GF-D8 (cell line): Measurements from ENCODE around the gene ZNF367.

Experiments used
- DNase-seq: peaks from one replicate; lab custom pipeline; 2025; lab: John Stamatoyannopoulos, UW

ZNF367 gene

DNA sequence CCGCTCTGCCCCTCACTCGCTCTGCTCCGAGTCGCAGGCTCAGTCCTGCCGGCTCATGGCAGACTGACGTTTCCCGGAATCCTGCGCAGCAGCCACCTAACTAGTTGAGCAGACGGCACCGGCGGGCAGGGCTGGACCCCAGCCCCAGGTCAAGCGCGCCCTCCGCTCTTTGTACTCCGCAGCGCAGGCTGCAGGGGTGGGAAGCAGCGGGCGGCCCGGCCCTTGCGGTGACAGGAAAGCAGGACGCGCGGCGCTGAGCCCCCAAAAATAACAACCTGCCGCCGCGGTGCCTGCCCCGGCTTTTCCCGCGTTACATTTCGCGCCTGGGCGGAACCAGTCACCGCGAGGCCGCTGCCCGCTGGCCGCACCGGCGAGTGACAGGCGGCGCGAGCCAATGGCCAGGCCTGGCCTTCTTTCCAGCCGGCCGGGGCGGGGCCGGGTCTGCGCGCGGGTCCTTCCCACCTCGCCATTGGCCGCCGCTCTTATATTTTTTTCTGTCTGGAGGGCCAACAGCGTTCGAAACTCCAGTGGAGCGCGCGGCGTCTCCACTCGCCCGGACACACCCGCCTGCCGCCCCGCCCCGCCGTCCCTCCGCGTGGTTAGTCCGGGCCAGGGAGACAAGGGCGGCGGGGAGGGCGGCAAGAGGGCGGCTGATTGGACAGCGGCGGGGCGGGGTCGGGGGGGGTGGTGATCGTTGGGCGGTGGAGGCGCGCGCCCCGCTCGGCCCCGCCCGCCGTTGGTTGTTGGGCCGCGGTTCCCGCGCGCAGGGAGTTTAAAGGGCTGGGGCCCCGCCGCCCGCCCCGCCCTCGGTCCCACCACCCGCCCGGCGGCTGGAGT is at the start of gene ZNF367:
TSS of gene ZNF367 (minus strand) at position 288 of the 837 bp plus-strand sequence. CDS start 338 bp downstream, outside the sequence.
- peak; percentile 94 for DNase-seq

DNA sequence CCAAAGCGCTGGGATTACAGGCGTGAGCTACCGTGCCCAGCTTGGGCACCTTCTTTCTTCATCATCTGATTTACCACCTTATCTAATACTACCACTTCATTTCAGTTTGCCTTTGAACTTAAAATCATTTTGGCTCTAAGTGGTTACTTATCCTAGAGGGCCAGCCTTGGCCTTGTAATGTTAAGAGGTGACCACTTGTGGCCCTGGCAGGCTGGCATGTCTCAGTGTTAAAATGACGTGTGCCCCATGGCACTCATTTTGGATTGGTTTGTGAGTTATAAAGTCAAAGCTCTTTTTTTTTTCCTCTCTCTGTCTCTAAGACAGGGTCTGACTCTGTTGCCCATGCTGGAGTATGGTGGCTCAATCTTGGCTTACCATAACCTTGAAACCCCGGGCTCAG is 49.6 kb upstream of the ZNF367 start:
- DNase-seq: no peak

DNA sequence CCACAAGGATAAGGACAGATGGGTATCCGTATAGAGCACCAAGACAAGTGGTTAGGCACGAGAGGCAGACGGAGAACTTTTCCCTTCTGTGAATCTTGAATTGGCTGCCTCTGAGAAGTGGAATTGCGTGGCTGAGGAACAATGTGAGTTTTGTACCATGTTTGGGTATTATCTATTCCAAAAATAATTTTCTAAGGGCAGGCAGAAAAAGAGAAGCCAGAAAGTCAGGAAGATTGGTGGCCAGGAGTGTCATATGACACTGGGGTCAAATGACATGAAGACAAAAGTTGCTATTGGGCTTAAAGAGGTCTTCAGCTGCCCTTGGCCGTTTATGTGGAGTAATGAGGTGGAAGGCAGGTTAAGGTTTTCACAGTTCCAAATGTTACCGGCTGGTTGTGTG is 46.3 kb upstream of the ZNF367 start:
- no peak for DNase-seq

GRCh38 chr9:96462541-96462940 is 44.4 kb upstream of the ZNF367 start:
- DNase-seq: no peak

DNA sequence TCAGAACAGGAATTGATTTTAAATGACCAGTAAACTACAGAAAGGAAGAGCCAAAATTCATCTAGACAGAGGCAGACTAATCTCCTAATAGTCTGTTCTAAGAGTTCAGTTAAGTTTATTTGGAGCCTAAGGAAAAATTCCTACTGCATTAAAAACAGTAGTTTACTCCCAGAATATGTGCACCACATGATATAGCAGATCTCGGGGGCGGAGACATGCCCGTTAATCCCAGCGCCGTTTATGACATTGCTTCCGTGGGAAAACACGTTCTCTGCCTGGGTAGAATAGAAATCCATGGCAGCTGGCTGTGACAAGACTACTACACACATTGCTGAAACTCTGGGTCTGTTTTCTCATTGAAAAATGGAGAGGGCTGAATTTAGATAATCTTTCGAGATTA is 43.2 kb upstream of the ZNF367 start:
- no peak for DNase-seq

GRCh38 chr9:96460882-96461281 is 42.7 kb upstream of the ZNF367 start:
- no peak for DNase-seq

- no peak for DNase-seq
Measured at GRCh38 chr9:96460470-96460869, 42.3 kb upstream of the ZNF367 start.

GRCh38 chr9:96459268-96460007 is 41.3 kb upstream of the ZNF367 start:
- no peak for DNase-seq

GRCh38 chr9:96458226-96458625 is 40.1 kb upstream of the ZNF367 start:
- DNase-seq: no peak

GRCh38 chr9:96457266-96457665 is 39.1 kb upstream of the ZNF367 start:
- DNase-seq: no peak

DNA sequence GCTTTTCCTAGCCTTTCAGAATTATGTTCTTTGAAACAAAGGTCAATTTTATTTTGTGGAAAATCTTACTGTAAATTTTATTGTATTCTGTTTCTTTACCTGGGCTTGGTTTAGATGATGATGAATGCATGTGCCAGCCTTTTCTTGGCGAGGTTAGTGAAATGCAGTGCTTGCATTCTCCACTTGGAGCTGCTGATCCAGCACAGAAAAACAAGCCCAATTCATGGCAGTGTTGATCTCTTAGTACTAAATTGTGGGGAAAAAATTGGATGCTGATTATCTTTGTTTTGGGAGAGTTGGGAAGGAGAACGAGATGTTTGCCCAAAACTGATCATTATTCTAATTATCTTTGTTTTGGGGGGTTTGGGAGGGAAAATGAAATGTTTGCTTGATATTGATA is 35.5 kb upstream of the ZNF367 start:
- no peak for DNase-seq

- no peak for DNase-seq
Measured at GRCh38 chr9:96450613-96451528, 32.7 kb upstream of the ZNF367 start.

DNA sequence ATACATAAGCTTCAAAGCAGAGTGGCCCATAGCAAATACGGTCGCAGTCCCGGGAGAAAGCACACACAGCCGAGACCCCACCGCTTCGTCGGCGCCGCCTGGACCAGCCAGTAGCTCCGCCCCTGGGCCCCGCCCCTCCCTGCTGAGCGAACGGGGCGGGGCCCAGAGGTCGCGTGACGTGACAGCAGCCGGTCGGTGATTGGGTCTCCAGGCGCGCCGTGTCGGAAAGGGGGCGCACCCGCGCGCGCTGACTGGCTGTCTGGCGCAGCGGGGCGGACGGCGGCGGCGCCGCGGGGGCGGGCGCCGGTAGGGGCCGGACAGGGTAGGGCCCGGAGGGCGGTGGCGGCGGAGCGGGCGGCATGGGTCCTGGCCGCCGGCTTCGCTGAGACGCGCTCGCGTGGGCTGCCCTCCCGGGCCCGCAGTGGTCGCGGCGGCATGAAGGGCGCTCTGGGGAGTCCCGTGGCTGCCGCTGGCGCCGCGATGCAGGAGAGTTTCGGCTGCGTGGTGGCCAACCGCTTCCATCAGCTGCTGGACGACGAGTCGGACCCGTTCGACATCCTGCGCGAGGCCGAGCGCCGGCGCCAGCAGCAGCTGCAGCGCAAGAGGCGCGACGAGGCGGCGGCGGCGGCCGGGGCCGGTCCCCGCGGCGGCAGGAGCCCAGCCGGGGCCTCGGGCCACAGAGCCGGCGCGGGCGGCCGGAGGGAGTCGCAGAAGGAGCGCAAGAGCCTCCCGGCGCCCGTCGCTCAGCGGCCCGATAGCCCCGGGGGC is 31.9 kb upstream of the ZNF367 start, which contains the start of gene HABP4:
TSS of gene HABP4 (plus strand) at position 325 of the 768 bp plus-strand sequence. CDS start at position 436, 111 bp downstream.
- DNase-seq: peak; percentile 71

DNA sequence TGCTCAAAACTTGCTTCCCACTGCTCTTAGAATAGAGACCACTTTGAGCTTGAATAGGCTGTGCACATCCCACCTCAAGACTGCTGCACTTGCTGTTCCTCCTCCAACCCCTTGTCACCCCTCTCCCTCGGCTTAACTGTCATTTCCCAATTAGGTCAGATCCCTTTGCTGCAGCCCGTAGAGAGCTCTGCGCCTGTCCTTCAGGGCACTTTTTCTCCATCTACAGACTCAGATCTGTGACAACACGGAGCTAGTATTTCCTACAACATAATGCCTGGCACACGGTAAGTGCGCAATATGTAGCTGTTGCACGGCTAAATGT is 31.3 kb upstream of the ZNF367 start:
- no peak for DNase-seq

- DNase-seq: no peak
Measured at GRCh38 chr9:96448546-96449170, 30.5 kb upstream of the ZNF367 start.

DNA sequence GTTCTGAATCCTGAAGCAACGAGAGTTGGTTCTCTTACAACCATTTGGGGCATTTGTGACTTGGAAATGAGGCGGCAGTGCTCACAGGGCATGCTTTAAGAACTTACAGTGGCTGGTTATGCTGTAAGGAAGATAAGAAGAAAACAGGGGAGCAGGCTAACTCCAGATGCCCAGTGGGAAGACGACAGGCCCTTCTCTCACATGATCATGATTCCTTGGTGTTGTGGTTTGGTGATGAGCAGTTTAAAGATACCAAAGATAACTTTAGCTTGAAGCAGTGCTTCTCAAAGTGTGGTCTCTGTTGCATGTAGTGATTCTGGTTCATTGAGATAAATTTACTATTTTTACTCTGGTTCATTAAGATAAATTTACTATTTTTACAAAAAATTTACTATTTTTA is 29.2 kb upstream of the ZNF367 start:
- DNase-seq: no peak

- DNase-seq: no peak
Measured at GRCh38 chr9:96442491-96442890, 24.3 kb upstream of the ZNF367 start.

DNA sequence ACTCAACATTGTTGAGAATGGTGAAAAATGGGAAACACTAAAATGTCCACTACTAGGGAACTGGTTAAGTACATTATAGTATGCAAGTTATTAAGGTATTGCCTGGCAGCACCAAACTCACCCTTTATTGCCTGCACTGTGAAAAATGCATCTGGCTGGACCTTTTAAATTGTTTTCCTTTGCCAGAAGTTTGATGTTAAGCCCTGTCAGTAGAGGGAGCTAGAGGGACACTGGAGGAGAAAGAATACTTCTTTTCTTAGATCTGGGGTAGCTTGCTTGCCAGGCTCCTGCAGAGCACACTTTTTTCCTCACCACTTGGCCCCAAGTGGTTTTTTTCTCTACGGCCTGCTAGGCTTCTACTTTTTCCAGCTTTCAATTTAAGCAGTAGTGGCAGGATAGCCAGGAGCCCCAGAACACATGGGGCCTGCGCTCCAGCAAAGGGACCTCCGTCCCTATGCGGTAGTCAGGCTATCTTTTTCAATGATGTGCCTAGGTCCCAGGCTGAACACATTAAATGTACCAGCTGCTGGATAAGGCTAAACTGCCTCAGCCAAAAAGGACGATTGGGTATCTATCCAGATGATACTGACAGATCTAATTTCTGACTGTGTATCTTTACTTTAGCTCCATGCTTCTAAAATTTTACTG is 23.8 kb upstream of the ZNF367 start:
- DNase-seq: peak; percentile 10

GRCh38 chr9:96440671-96441199 is 22.6 kb upstream of the ZNF367 start:
- DNase-seq: no peak

GRCh38 chr9:96437454-96437853 is 19.3 kb upstream of the ZNF367 start:
- DNase-seq: no peak
